Measurements from ENCODE around the gene HDAC5. TPM values are rescaled to one million over a fixed set of nuclear protein-coding genes. Genes with fewer than 3 reads are reported as not detected.
"Not testable (repeated sequence)": the region's sequence is repeated elsewhere in the genome, so short reads cannot be mapped to it uniquely, and the experiment has no call there.

HDAC5 gene
- total RNA-seq, 3 donors from 2014 or later (not counting 1 experiment from before 2014, with no cell fraction given) = 79.2 to 100 (median 91.9) TPM

GRCh38 chr17:44106801-44107200 lies 16.6 kb downstream of the HDAC5 start:
- no peak overlapping the region for H3K4me3 ChIP-seq (ENCODE audit: low read length)
- no peaks in the 10 kb centered on the region for H3K36me3 Mint-ChIP-seq
- H3K9me3 Mint-ChIP-seq = no peaks in the 10 kb centered on the region
- WGBS (ENCODE audit: insufficient coverage) = 90% methylated on average over 4 of the region's 4 CpGs
- H3K27me3 Mint-ChIP-seq (ENCODE audit: low read depth in 2 of 2) = no peaks in the 10 kb centered on the region
- no peak for ATAC-seq
- no peak overlapping the region for H3K27ac Mint-ChIP-seq
- no peaks in the 10 kb centered on the region for H3K9me3 ChIP-seq (ENCODE audit: control insufficient read depth, insufficient read depth, low read length)
- H3K36me3 ChIP-seq (ENCODE audit: control insufficient read depth, insufficient read depth, low read length) = peaks cover 3% of the 10 kb centered on the region
- TF ChIP-seq CTCF (IDR thresholded peaks at IDR 0.05) = no peak
- H3K4me1 ChIP-seq (ENCODE audit: control insufficient read depth, insufficient read depth, low read length) = peaks cover 23% of the 10 kb centered on the region
- no peak overlapping the region for H3K4me3 Mint-ChIP-seq
- intact Hi-C loops (cut with micrococcal nuclease) = no loop called here
- peaks cover 0 to 22% of the 10 kb centered on the region in 2 donors for H3K4me1 Mint-ChIP-seq
- DNase-seq = no peak
- no peak overlapping the region for H3K27ac ChIP-seq (ENCODE audit: low read length)
- H3K27me3 ChIP-seq (ENCODE audit: control insufficient read depth, insufficient read depth, low read length) = no peaks in the 10 kb centered on the region

DNA sequence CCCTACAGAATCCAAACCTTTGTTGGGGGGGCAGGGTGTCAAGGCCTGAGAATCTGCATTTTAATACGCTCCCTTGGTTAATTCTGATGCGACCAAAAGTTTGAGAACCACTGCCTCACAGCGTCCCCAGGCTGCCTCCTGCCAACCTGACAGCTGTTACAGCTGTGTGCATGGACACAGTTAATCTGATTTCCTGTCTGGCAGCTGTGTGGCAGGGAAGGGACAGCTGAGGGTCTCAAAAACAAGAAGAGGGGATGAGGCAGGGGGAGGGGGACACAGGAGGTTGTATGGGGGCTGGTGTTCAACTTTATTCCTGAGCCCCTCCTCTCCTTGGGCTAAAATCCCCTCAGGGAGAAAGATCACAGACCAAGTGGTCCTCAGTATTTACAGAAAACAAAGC lies 17.5 kb downstream of the HDAC5 start:
- no peak for ATAC-seq
- peaks cover 14% of the 10 kb centered on the region for H3K4me1 ChIP-seq (ENCODE audit: control insufficient read depth, insufficient read depth, low read length)
- no peaks in the 10 kb centered on the region for H3K9me3 Mint-ChIP-seq
- no peak overlapping the region for H3K27ac ChIP-seq (ENCODE audit: low read length)
- no peaks in the 10 kb centered on the region for H3K9me3 ChIP-seq (ENCODE audit: control insufficient read depth, insufficient read depth, low read length)
- H3K36me3 ChIP-seq (ENCODE audit: control insufficient read depth, insufficient read depth, low read length) = peaks cover 3% of the 10 kb centered on the region
- peaks cover 0 to 14% of the 10 kb centered on the region in 2 donors for H3K4me1 Mint-ChIP-seq
- no peak overlapping the region for H3K4me3 Mint-ChIP-seq
- DNase-seq = no peak
- no peaks in the 10 kb centered on the region for H3K27me3 ChIP-seq (ENCODE audit: control insufficient read depth, insufficient read depth, low read length)
- no peaks in the 10 kb centered on the region for H3K36me3 Mint-ChIP-seq
- H3K27me3 Mint-ChIP-seq (ENCODE audit: low read depth in 2 of 2) = no peaks in the 10 kb centered on the region
- no peak overlapping the region for H3K4me3 ChIP-seq (ENCODE audit: low read length)
- intact Hi-C loops (cut with micrococcal nuclease) = no loop called here
- WGBS (ENCODE audit: insufficient coverage) = 31% methylated on average over 3 of the region's 3 CpGs
- H3K27ac Mint-ChIP-seq = no peak overlapping the region
- TF ChIP-seq CTCF (IDR thresholded peaks at IDR 0.05) = no peak

DNA sequence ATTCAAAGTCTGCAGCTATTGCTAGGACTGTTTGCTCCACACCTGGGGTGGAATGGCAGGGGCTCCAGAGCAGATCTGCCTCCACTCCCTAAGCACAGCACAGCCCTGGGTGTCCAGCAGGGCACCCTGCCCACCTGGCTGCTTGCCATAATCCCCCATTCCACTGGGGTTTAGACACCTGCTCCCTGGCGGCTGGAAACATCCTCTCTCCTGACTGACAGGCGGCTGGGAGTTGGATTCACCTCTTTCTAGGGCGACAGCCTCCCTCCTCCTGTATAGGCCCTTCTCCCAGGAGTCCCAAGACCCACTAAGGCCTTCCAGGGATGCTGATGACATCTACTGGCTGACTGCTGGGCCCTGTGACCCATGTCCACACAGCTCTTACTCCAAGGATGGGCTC lies 18.0 kb downstream of the HDAC5 start:
- Histone ChIP-seq H3K36me3 (ENCODE audit: control insufficient read depth, insufficient read depth, low read length) (peaks cover 3% of the 10 kb centered on the region), H3K27ac (ENCODE audit: low read length) (no peak overlapping the region), H3K9me3 (ENCODE audit: control insufficient read depth, insufficient read depth, low read length) (no peaks in the 10 kb centered on the region), H3K27me3 (ENCODE audit: control insufficient read depth, insufficient read depth, low read length) (no peaks in the 10 kb centered on the region), H3K4me1 (ENCODE audit: control insufficient read depth, insufficient read depth, low read length) (peaks cover 9% of the 10 kb centered on the region), H3K4me3 (ENCODE audit: low read length) (no peak overlapping the region)
- Mint-ChIP-seq H3K9me3 (no peaks in the 10 kb centered on the region), H3K27me3 (ENCODE audit: low read depth in 2 of 2) (no peaks in the 10 kb centered on the region), H3K27ac (no peak overlapping the region), H3K4me3 (no peak overlapping the region), H3K36me3 (no peaks in the 10 kb centered on the region), H3K4me1 (peaks cover 0 to 9% of the 10 kb centered on the region in 2 donors)
- intact Hi-C loops (cut with micrococcal nuclease) = no loop called here
- DNase-seq (no peak), ATAC-seq (no peak)
- 95% methylated on average over 3 of the region's 3 CpGs for WGBS (ENCODE audit: insufficient coverage)
- no peak for TF ChIP-seq CTCF (IDR thresholded peaks at IDR 0.05)

GRCh38 chr17:44102849-44103622 lies 20.4 kb downstream of the HDAC5 start:
- no peak for TF ChIP-seq CTCF (IDR thresholded peaks at IDR 0.05)
- 98% methylated on average over 15 of the region's 16 CpGs for WGBS (ENCODE audit: insufficient coverage)
- Histone ChIP-seq H3K27me3 (ENCODE audit: control insufficient read depth, insufficient read depth, low read length) (no peaks in the 10 kb centered on the region), H3K4me3 (ENCODE audit: low read length) (no peak overlapping the region), H3K9me3 (ENCODE audit: control insufficient read depth, insufficient read depth, low read length) (no peaks in the 10 kb centered on the region), H3K4me1 (ENCODE audit: control insufficient read depth, insufficient read depth, low read length) (peaks cover 5% of the 10 kb centered on the region), H3K27ac (ENCODE audit: low read length) (no peak overlapping the region), H3K36me3 (ENCODE audit: control insufficient read depth, insufficient read depth, low read length) (no peaks in the 10 kb centered on the region)
- no peak overlapping the region for H3K4me3 Mint-ChIP-seq
- intact Hi-C loops (cut with micrococcal nuclease) = no loop called here
- no peaks in the 10 kb centered on the region for H3K9me3 Mint-ChIP-seq
- no peak for DNase-seq
- no peak for ATAC-seq
- no peaks in the 10 kb centered on the region for H3K36me3 Mint-ChIP-seq
- peaks cover 3 to 9% of the 10 kb centered on the region in 2 donors for H3K4me1 Mint-ChIP-seq
- no peaks in the 10 kb centered on the region for H3K27me3 Mint-ChIP-seq (ENCODE audit: low read depth in 2 of 2)
- H3K27ac Mint-ChIP-seq = peak overlapping the region in 1 of 2 donors; percentile 56

- H3K36me3 Mint-ChIP-seq; ATAC-seq; H3K36me3 ChIP-seq (ENCODE audit: control insufficient read depth, insufficient read depth, low read length); H3K4me3 ChIP-seq (ENCODE audit: low read length); intact Hi-C loops (cut with micrococcal nuclease); H3K27ac Mint-ChIP-seq; H3K27me3 ChIP-seq (ENCODE audit: control insufficient read depth, insufficient read depth, low read length); H3K9me3 ChIP-seq (ENCODE audit: control insufficient read depth, insufficient read depth, low read length); H3K27ac ChIP-seq (ENCODE audit: low read length); H3K4me3 Mint-ChIP-seq; H3K27me3 Mint-ChIP-seq (ENCODE audit: low read depth in 2 of 2); H3K9me3 Mint-ChIP-seq; DNase-seq: not testable (repeated sequence)
- peaks cover 17% of the 10 kb centered on the region for H3K4me1 ChIP-seq (ENCODE audit: control insufficient read depth, insufficient read depth, low read length)
- 97% methylated on average over 4 of the region's 6 CpGs for WGBS (ENCODE audit: insufficient coverage)
- peaks cover 5 to 15% of the 10 kb centered on the region in 2 donors for H3K4me1 Mint-ChIP-seq
Measured at GRCh38 chr17:44101858-44102257, 21.6 kb downstream of the HDAC5 start.

Data from natural killer cell (primary cell).